Esophagus muscularis mucosa (tissue), 4 donors: ENCODE measurements around the gene ASPN. TPM values are rescaled to one million over a fixed set of nuclear protein-coding genes. Genes with fewer than 3 reads are reported as not detected.

Experiments used
- DNase-seq: peaks from one replicate; pipeline ENCODE4 v3.0.0-alpha.2; 2017; ENCODE audit errors: extremely low spot score
- H3K27ac ChIP-seq, 4 donors: fragments of 200-600 bp; sonication (generic); replicated peaks in 1 of 4; 1 replicate in 3 of 4; 2 replicates in 1 of 4; pipeline ENCODE4 v1.5.1; 2016 to 2019; ENCODE audit warnings: mild to moderate bottlenecking in 1 of 4
- H3K27me3 ChIP-seq, 4 donors: fragments of 200-600 bp; sonication (generic); one replicate each; pipeline versions ENCODE4 v1.5.1 to v1.6.0; 2016 to 2019
- H3K36me3 ChIP-seq, 4 donors: fragments of 200-600 bp; sonication (generic); one replicate each; pipeline ENCODE4 v1.5.1; 2016 to 2019
- H3K4me1 ChIP-seq, 4 donors: fragments of 200-600 bp; sonication (generic); one replicate each; pipeline ENCODE4 v1.5.1; 2016 to 2019
- H3K4me3 ChIP-seq, 4 donors: fragments of 200-600 bp; sonication (generic); 1 replicate in 2 of 4; 2 replicates in 2 of 4; pipeline ENCODE4 v1.5.1; 2016 to 2019; ENCODE audit warnings: mild to moderate bottlenecking in 4 of 4, moderate library complexity in 1 of 4
- H3K9me3 ChIP-seq, 4 donors: fragments of 200-600 bp; sonication (generic); 1 replicate in 3 of 4; 2 replicates in 1 of 4; pipeline ENCODE4 v1.5.1; 2016 to 2019
- CTCF ChIP-seq, 3 experiments: fragments of 200-600 bp in 2 of 3; fragments of 450-650 bp in 1 of 3; sonication (generic) in 2 of 3; IDR thresholded peaks; one replicate each; pipeline ENCODE4 v1.5.1; 2017 to 2019; ENCODE audit warnings: antibody characterized with exemption in 3 of 3, mild to moderate bottlenecking in 2 of 3, moderate library complexity in 1 of 3
- EP300 ChIP-seq: sonication (generic); formaldehyde crosslinking; IDR thresholded peaks from one replicate; pipeline ENCODE4 v1.6.1; 2017; ENCODE audit warnings: antibody characterized with exemption
- POLR2A ChIP-seq: fragments of 450-650 bp; IDR thresholded peaks from one replicate; pipeline ENCODE4 v1.6.1; 2017; ENCODE audit warnings: antibody characterized with exemption, moderate library complexity, mild to moderate bottlenecking, low read depth
- POLR2AphosphoS5 ChIP-seq, 2 donors: sonication (generic); formaldehyde crosslinking; IDR thresholded peaks; one replicate each; pipeline ENCODE4 v1.6.1; 2017; ENCODE audit warnings: antibody characterized with exemption in 2 of 2
- WGBS: methylation state at CpG from one replicate; pipeline ENCODE4 v1.1.5; 2018; 5-methylcytosine and 5-hydroxymethylcytosine counted together
- intact Hi-C: fragments of 100-400 bp; cut with DNase I; formaldehyde crosslinking; loops from one replicate; pipeline ENCODE4 v1.15.1; 2023
- total RNA-seq, 4 donors: library from RNA; depleted of rRNA; stranded (reverse); fragments of >200 nt; gene quantifications; one replicate each; pipeline versions ENCODE4 v1.1.0 to v1.2.1, GENCODE V29; 2016

The ASPN gene
- total RNA-seq, 4 donors from 2014 or later = 9.1 to 21.6 (median 14.5) TPM

- H3K36me3 ChIP-seq = no peaks in the 10 kb centered on the region
- TF ChIP-seq POLR2A (no peak), EP300 (no peak), CTCF (IDR thresholded peaks at IDR 0.05) (peak; percentile 13 to 35 (median 28)), POLR2AphosphoS5 (IDR thresholded peaks at IDR 0.05) (no peak)
- H3K4me1 ChIP-seq = peaks cover 20 to 79% (median 74%) of the 10 kb centered on the region in 4 donors
- no peaks in the 10 kb centered on the region for H3K27me3 ChIP-seq
- no peak for DNase-seq
- H3K27ac ChIP-seq = peak overlapping the region; percentile 80 to 88 (median 83)
- no peaks in the 10 kb centered on the region for H3K9me3 ChIP-seq
- intact Hi-C loops = loop anchor here (5.0 kb wide), 1 partner anchor 124 kb away; no protein-coding TSS in a partner anchor
- peak overlapping the region in 2 of 4 donors; percentile 12 to 15 for H3K4me3 ChIP-seq
- WGBS = 22% methylated on average over 9 of the region's 10 CpGs
These were observed 25.9 kb upstream of the ASPN start for GRCh38 chr9:92508018-92508820.

GRCh38 chr9:92507496-92507895 is 25.2 kb upstream of the ASPN start:
- WGBS = 53% methylated on average over 4 of the region's 4 CpGs
- H3K27ac ChIP-seq = peak overlapping the region; percentile 80 to 88 (median 83)
- peaks cover 20 to 77% (median 70%) of the 10 kb centered on the region in 4 donors for H3K4me1 ChIP-seq
- no peaks in the 10 kb centered on the region for H3K9me3 ChIP-seq
- no peak for DNase-seq
- no peak overlapping the region for H3K4me3 ChIP-seq
- no peaks in the 10 kb centered on the region for H3K27me3 ChIP-seq
- TF ChIP-seq EP300 (no peak), CTCF (IDR thresholded peaks at IDR 0.05) (no peak), POLR2A (no peak), POLR2AphosphoS5 (IDR thresholded peaks at IDR 0.05) (no peak)
- no peaks in the 10 kb centered on the region for H3K36me3 ChIP-seq
- intact Hi-C loops = loop anchor here (5.0 kb wide), 1 partner anchor 125 kb away; no protein-coding TSS in a partner anchor

GRCh38 chr9:92507005-92507404 is 24.7 kb upstream of the ASPN start:
- H3K27me3 ChIP-seq = no peaks in the 10 kb centered on the region
- TF ChIP-seq CTCF (IDR thresholded peaks at IDR 0.05) = peak in 1 of 3 experiments; percentile 23
- TF ChIP-seq EP300 = no peak
- no peaks in the 10 kb centered on the region for H3K9me3 ChIP-seq
- DNase-seq = no peak
- H3K27ac ChIP-seq = peak overlapping the region; percentile 80 to 88 (median 83)
- intact Hi-C loops = loop anchor here (5.0 kb wide), 1 partner anchor 125 kb away; no protein-coding TSS in a partner anchor
- H3K4me3 ChIP-seq = no peak overlapping the region
- H3K36me3 ChIP-seq = no peaks in the 10 kb centered on the region
- H3K4me1 ChIP-seq = peaks cover 20 to 77% (median 70%) of the 10 kb centered on the region in 4 donors
- no CpG with 5 or more reads among the region's 2 CpGs for WGBS

- Histone ChIP-seq H3K4me1 (peaks cover 24 to 77% (median 73%) of the 10 kb centered on the region in 4 donors), H3K36me3 (no peaks in the 10 kb centered on the region), H3K4me3 (no peak overlapping the region), H3K9me3 (no peaks in the 10 kb centered on the region), H3K27me3 (no peaks in the 10 kb centered on the region), H3K27ac (peak overlapping the region; percentile 80 to 88 (median 83))
- no peak for DNase-seq
- TF ChIP-seq EP300 (no peak), POLR2AphosphoS5 (IDR thresholded peaks at IDR 0.05) (peak; percentile 54 to 75), CTCF (IDR thresholded peaks at IDR 0.05) (no peak), POLR2A (no peak)
- WGBS = 24% methylated on average over 3 of the region's 3 CpGs
- intact Hi-C loops = loop anchor here (5.0 kb wide), 1 partner anchor 126 kb away; no protein-coding TSS in a partner anchor
These were observed 24.0 kb upstream of the ASPN start for GRCh38 chr9:92506184-92506857.
